Umbilical cord (tissue), 2 donors: ENCODE data around the gene C16orf46. TPM values are rescaled to one million over a fixed set of nuclear protein-coding genes. Genes with fewer than 3 reads are reported as not detected.

ENCODE experiments used
- DNase-seq: peaks from one replicate; pipeline ENCODE4 v3.0.0-alpha.2; 2015; ENCODE audit warnings: low spot score
- total RNA-seq: library from RNA; depleted of rRNA; stranded (reverse); fragments of >200 nt; gene quantifications from one replicate; pipeline ENCODE4 v1.2.3, GENCODE V29; 2014; ENCODE audit warnings: low replicate concordance; ENCODE audit not compliant: insufficient read depth

The C16orf46 gene
- total RNA-seq, 1 donor from 2014 or later = not detected

DNA sequence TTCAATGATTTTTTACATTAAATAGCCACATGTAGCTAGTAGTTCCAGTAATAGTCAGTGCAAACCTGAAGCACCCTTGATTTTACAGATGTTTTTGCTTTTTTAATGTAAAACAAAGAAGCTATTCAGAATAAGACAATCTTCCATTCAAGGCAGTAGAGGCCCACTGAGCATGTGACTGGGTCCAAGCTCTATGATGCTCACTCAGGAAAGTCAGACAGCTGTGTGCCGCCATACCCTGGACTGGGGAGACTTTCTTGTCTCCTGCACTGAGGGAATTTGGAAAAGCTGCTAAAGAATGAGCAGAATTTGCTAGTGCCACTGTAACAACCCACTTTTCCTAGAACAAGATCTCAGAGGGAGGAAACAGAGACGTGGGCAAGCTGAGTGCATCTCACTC, 58.5 kb downstream of the C16orf46 start:
- no peak for DNase-seq

DNA sequence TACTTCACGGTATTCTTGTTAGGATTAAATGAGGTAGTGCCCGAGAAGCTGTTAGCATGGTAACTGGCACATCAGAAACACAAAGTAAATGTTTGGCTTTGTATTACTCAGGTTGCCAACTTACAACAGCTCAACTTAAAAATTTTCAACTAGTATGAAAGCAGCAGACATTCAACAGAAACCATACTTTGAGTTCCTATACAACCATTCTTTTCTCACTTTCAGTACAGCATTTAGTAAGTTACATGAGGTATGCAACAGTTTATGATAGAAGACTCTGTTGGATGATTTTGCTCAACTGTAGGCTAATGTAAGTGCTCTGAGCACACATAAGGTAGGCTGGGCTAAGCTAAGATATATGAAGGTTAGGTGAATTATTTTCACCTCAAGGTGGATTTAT, 62.4 kb downstream of the C16orf46 start:
- DNase-seq = no peak

- DNase-seq = no peak
These were observed 64.1 kb downstream of the C16orf46 start for GRCh38 chr16:81012974-81013373.

Other genes with a start within 250 kb of the C16orf46 start
- 15.4 TPM for gene CMC2, start 70.4 kb downstream of the C16orf46 start, total RNA-seq
- 14.9 TPM for gene CENPN, start 70.0 kb downstream of the C16orf46 start, total RNA-seq
- gene ATMIN, start 41.4 kb downstream of the C16orf46 start, total RNA-seq = 55.9 TPM
- gene GCSH, start 19.2 kb upstream of the C16orf46 start, total RNA-seq = 17.6 TPM
- not detected for gene BCO1, start 161.5 kb upstream of the C16orf46 start, total RNA-seq
- 14.2 TPM for gene GAN, start 237.7 kb upstream of the C16orf46 start, total RNA-seq